Astrocyte of the spinal cord (primary cell): Measurements from ENCODE around the gene NACC2.

Experiments used
- DNase-seq: peaks from one replicate; pipeline ENCODE4 v3.0.0; 2011; ENCODE audit warnings: low read depth, low spot score
- H3K4me3 ChIP-seq: 2 replicates; pipeline ENCODE4 v1.5.1; 2011; ENCODE audit warnings: low read depth, mild to moderate bottlenecking, low read length, moderate library complexity
- in situ Hi-C: cut with HindIII; loops from 2 replicates; pipeline ENCODE4 v1.10.0; 2017; ENCODE audit warnings: low sequenced_read_pairs
- TF ChIP-seq, protein P1 (sequence below): IDR thresholded peaks from 2 replicates; pipeline ENCODE4 v1.5.1; 2012; ENCODE audit warnings: low read depth, mild to moderate bottlenecking, low read length, inconsistent platforms

The NACC2 gene, protein sequence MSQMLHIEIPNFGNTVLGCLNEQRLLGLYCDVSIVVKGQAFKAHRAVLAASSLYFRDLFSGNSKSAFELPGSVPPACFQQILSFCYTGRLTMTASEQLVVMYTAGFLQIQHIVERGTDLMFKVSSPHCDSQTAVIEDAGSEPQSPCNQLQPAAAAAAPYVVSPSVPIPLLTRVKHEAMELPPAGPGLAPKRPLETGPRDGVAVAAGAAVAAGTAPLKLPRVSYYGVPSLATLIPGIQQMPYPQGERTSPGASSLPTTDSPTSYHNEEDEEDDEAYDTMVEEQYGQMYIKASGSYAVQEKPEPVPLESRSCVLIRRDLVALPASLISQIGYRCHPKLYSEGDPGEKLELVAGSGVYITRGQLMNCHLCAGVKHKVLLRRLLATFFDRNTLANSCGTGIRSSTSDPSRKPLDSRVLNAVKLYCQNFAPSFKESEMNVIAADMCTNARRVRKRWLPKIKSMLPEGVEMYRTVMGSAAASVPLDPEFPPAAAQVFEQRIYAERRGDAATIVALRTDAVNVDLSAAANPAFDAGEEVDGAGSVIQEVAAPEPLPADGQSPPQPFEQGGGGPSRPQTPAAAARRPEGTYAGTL

DNA sequence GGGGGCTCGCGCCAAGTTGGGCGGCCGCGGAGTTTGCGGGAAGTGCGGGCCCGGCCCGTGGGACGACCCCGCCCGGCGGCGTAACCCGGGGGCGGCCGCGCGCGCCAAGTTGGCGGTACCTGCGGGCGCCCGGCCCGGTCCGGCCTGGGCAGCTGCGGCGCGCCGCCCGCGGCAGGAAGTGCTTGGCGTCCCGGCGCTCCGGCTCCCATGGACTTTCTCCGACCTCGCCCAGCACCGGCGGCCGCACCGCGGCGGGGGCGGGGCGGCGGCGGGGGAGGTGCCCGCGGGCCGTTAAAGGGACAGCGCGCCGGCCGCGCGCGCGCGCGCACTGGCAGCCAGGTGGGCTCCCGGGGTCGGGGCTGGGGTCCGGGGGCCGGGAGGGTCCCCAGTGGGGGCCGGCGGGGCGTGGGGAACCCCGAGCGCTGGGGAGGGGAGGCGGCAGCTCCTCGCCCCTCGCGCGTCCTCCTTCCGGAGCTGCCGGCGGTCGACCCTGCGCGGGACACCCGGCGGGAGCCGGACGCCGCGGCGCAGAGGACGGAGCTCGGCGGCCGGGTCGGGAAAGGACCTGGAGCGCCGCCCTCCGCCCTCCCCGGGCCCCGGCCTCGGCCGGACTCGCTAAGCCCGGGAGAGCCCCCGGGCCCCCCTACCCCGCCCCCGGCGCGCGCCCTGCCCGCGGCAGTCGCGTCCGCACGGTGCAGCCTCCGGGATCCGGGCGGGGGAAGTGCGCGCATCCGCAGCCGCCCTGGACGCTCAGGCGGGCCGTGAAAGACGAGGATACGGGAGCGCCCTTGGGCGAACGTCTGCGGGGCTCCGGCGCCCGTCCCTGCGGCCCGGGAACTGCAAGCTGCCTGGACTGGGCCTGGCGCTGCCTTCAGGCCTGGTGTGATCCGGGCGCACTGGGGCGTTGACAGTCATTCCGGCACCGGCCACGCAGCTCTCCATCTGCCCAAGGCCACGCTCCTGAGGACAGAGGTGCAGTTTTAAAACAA, at the start of gene NACC2:
NACC2 (minus strand) TSS at position 220 of the 989 bp plus-strand sequence. CDS start 44,768 bp downstream, outside the sequence.
- H3K4me3 ChIP-seq, result peak within 1 kb of the TSS; percentile 61
- DNase-seq, result peak; percentile 53
- in situ Hi-C loops, result no loop called here
- TF ChIP-seq, protein P1, sequence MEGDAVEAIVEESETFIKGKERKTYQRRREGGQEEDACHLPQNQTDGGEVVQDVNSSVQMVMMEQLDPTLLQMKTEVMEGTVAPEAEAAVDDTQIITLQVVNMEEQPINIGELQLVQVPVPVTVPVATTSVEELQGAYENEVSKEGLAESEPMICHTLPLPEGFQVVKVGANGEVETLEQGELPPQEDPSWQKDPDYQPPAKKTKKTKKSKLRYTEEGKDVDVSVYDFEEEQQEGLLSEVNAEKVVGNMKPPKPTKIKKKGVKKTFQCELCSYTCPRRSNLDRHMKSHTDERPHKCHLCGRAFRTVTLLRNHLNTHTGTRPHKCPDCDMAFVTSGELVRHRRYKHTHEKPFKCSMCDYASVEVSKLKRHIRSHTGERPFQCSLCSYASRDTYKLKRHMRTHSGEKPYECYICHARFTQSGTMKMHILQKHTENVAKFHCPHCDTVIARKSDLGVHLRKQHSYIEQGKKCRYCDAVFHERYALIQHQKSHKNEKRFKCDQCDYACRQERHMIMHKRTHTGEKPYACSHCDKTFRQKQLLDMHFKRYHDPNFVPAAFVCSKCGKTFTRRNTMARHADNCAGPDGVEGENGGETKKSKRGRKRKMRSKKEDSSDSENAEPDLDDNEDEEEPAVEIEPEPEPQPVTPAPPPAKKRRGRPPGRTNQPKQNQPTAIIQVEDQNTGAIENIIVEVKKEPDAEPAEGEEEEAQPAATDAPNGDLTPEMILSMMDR, result no peak

DNA sequence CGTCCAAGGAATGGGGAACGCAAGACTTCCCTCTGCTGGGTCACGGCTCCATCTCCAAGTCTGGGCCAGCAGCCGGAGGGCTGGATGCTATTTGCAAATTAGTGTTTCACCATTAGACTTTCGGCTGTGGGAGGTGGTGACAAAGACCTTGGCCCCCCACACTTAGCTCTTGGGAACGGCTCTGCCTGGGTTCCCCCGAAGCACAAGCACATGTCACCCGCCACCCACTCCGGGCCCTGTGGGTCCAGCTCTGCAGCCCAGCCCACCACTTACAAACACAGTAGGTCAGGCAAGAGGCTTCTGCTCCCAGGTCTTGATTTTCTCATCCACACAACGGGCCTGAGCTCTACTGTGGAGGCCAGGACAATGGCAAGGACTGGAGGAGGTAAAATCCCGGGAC, 49.4 kb upstream of the NACC2 start:
- in situ Hi-C loops, result no loop called here
- TF ChIP-seq, protein P1, result no peak
- no peak for DNase-seq
- H3K4me3 ChIP-seq, result no peak overlapping the region

DNA sequence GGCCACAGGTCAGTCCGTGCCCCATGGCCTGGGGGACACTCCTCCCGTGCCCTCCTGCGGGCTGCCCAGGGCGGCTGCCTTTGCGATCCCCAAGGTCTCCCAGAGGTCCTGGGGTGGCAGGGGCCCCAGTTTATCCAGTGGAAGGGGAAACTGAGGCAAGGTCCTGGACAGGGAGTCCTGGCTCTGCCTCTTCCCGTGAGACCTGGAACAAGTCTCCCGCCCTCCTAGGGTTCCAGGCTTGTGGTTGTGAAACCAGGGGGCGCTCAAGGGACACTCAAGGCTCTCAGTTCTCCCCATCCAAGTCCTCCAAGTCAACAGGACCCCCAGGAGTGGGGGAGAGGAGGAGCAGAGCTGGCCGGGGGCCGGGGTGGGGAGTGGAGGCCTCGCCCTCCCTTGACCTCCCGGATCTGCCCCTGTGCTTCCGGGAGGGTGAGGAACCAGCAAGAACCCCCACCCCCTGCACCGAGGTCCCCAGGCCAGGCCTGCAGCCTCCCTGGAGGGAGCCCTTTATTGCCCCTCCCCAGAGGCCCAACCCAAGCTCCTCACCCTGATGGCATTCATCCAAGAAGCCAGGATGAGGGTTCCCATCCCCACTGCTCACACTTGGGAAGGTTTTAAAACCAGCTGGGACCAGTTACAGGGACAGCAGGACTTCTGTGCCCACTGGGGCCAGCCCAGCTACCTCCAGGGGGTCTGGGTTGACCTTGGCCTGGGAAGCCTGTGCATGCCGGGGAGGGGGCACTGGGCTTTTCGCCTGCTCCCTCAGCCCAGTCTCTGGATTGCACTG, 48.3 kb upstream of the NACC2 start:
- TF ChIP-seq, protein P1, result peak; percentile 50
- in situ Hi-C loops, result no loop called here
- no peak for DNase-seq
- H3K4me3 ChIP-seq, result no peak overlapping the region

DNA sequence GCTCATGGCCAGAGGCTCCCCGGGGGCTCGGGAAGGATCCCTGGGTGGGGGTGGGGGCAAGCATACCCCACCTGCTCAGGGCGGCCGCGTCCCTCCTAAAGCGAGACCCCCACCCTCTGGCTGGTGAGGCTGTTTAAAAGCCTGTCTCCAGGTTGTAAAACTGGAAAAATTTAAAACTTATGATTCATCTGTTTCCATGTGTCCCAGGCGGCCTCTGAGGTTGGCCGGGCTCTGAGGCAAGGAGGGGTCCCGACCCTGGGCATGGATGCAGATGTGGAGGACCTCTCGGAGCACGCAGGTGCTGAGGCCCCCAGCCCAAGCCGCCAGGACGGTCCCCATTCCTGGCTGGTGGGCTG, 47.7 kb upstream of the NACC2 start:
- no peak overlapping the region for H3K4me3 ChIP-seq
- DNase-seq, result no peak
- in situ Hi-C loops, result no loop called here
- TF ChIP-seq, protein P1, result no peak

DNA sequence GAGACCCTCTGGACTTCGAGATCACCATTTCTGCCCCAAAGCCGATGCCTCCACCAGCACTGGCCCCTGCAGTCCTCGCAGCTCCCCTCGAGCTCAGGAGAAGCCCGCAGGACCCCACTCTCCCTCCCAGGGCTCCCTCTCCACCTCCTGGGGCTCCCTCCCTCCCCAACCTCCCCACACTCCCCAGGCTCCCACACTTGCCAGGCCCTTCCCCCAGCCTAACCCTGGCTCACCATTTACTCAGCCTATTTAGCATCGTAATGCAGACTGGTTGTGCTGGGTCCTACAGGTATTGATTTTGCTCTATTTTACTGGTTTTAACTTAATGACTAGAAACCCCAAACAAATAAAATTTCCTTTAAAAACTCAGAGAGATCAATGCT, 47.3 kb upstream of the NACC2 start:
- no peak for DNase-seq
- TF ChIP-seq, protein P1, result no peak
- H3K4me3 ChIP-seq, result no peak overlapping the region
- in situ Hi-C loops, result no loop called here
